Measurements from ENCODE around the gene GSTO2. TPM values are rescaled to one million over a fixed set of nuclear protein-coding genes. Genes with fewer than 3 reads are reported as not detected.

Gene GSTO2
- total and polyA plus RNA-seq, 2 of the 13 experiments (the other 11 are each of a cell fraction or from before 2014, with no cell fraction given), result 2.1 to 7.9 TPM

DNA sequence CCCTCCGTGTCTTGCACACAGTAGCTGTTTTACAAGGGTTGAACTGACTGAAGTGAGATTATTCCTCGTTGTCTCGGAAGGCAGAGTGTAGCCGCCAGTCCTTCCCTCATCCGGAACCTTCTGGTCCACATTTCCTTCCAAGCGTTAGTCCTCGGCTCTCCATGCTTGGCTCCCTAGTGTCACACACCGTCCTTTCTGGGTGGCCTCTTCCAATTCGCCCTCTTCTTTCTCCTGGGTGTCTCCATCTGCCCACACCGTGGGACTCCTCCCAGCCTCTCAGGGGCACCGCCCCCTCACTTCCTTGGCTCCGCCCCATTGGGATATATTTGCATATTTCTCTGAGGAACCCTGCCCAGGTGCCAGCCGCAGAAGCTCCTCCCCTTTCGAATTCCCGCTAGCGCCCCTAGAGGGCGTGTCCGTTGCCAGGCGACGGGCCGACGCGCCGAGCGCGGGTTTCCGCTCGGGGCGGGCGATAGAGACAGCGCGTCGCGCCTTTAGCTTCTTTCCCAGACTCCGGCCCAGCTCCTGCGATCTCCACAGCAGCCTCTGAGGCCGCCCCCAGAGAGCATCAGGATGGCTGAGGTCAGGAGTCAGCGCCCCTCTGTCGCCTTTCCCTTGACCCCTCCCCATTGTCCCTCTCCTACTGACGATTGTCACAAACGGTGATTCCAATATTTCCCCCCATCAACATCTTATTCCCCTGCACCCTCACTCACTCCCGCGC is 84.5 kb downstream of the GSTO2 start, which contains the start of gene CFAP58 (continued):
- peak; percentile 38 for TF ChIP-seq HNRNPLL (IDR thresholded peaks at IDR 0.05; ENCODE audit: low read depth, low read length, poor library complexity, severe bottlenecking)
- TF ChIP-seq HOXA5 (CRISPR knock-in tag; IDR thresholded peaks at IDR 0.05), result no peak
- TF ChIP-seq, protein P1, sequence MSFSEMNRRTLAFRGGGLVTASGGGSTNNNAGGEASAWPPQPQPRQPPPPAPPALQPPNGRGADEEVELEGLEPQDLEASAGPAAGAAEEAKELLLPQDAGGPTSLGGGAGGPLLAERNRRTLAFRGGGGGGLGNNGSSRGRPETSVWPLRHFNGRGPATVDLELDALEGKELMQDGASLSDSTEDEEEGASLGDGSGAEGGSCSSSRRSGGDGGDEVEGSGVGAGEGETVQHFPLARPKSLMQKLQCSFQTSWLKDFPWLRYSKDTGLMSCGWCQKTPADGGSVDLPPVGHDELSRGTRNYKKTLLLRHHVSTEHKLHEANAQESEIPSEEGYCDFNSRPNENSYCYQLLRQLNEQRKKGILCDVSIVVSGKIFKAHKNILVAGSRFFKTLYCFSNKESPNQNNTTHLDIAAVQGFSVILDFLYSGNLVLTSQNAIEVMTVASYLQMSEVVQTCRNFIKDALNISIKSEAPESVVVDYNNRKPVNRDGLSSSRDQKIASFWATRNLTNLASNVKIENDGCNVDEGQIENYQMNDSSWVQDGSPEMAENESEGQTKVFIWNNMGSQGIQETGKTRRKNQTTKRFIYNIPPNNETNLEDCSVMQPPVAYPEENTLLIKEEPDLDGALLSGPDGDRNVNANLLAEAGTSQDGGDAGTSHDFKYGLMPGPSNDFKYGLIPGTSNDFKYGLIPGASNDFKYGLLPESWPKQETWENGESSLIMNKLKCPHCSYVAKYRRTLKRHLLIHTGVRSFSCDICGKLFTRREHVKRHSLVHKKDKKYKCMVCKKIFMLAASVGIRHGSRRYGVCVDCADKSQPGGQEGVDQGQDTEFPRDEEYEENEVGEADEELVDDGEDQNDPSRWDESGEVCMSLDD (CRISPR knock-in tag; IDR thresholded peaks at IDR 0.05; ENCODE audit: borderline replicate concordance), result no peak
- TF ChIP-seq, protein P2, sequence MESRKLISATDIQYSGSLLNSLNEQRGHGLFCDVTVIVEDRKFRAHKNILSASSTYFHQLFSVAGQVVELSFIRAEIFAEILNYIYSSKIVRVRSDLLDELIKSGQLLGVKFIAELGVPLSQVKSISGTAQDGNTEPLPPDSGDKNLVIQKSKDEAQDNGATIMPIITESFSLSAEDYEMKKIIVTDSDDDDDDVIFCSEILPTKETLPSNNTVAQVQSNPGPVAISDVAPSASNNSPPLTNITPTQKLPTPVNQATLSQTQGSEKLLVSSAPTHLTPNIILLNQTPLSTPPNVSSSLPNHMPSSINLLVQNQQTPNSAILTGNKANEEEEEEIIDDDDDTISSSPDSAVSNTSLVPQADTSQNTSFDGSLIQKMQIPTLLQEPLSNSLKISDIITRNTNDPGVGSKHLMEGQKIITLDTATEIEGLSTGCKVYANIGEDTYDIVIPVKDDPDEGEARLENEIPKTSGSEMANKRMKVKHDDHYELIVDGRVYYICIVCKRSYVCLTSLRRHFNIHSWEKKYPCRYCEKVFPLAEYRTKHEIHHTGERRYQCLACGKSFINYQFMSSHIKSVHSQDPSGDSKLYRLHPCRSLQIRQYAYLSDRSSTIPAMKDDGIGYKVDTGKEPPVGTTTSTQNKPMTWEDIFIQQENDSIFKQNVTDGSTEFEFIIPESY (CRISPR knock-in tag; IDR thresholded peaks at IDR 0.05), result peak; percentile 85
- TF ChIP-seq MXD4 (CRISPR knock-in tag; IDR thresholded peaks at IDR 0.05), result no peak
- no peak for TF ChIP-seq DPF2 (CRISPR knock-in tag; IDR thresholded peaks at IDR 0.05; ENCODE audit: borderline replicate concordance, low read depth)
- peak; percentile 92 for TF ChIP-seq RFX3 (CRISPR knock-in tag; IDR thresholded peaks at IDR 0.05)
- TF ChIP-seq, protein P3, sequence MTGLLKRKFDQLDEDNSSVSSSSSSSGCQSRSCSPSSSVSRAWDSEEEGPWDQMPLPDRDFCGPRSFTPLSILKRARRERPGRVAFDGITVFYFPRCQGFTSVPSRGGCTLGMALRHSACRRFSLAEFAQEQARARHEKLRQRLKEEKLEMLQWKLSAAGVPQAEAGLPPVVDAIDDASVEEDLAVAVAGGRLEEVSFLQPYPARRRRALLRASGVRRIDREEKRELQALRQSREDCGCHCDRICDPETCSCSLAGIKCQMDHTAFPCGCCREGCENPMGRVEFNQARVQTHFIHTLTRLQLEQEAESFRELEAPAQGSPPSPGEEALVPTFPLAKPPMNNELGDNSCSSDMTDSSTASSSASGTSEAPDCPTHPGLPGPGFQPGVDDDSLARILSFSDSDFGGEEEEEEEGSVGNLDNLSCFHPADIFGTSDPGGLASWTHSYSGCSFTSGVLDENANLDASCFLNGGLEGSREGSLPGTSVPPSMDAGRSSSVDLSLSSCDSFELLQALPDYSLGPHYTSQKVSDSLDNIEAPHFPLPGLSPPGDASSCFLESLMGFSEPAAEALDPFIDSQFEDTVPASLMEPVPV (CRISPR knock-in tag; IDR thresholded peaks at IDR 0.05), result no peak
- TF ChIP-seq ZNF761 (CRISPR knock-in tag; conservative IDR thresholded peaks at IDR 0.05), result no peak
- TF ChIP-seq KAT8 (CRISPR knock-in tag; IDR thresholded peaks at IDR 0.05), result 0 out of 2 replicates have a peak, but pooled peaks have one; percentile 34
- no peak for TF ChIP-seq ELF4 (CRISPR knock-in tag; IDR thresholded peaks at IDR 0.05; ENCODE audit: borderline replicate concordance)
- TF ChIP-seq, protein P4, sequence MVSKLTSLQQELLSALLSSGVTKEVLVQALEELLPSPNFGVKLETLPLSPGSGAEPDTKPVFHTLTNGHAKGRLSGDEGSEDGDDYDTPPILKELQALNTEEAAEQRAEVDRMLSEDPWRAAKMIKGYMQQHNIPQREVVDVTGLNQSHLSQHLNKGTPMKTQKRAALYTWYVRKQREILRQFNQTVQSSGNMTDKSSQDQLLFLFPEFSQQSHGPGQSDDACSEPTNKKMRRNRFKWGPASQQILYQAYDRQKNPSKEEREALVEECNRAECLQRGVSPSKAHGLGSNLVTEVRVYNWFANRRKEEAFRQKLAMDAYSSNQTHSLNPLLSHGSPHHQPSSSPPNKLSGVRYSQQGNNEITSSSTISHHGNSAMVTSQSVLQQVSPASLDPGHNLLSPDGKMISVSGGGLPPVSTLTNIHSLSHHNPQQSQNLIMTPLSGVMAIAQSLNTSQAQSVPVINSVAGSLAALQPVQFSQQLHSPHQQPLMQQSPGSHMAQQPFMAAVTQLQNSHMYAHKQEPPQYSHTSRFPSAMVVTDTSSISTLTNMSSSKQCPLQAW (CRISPR knock-in tag; IDR thresholded peaks at IDR 0.05), result peak; percentile 56; the same call in 1 of the 2 replicates
- TF ChIP-seq ZZZ3 (CRISPR knock-in tag; IDR thresholded peaks at IDR 0.05; ENCODE audit: borderline replicate concordance), result no peak
- no peak for TF ChIP-seq NCOR1 (IDR thresholded peaks at IDR 0.05; ENCODE audit: borderline replicate concordance, low read length)
- TF ChIP-seq SOX6 (IDR thresholded peaks at IDR 0.05), result no peak
- TF ChIP-seq SOX6 (CRISPR knock-in tag; IDR thresholded peaks at IDR 0.05), result no peak; the same call in 1 of the 2 replicates
- 0 out of 2 replicates have a peak, but pooled peaks have one; percentile 30 for TF ChIP-seq KDM5B (CRISPR knock-in tag; IDR thresholded peaks at IDR 0.05; ENCODE audit: borderline replicate concordance)
- peak; percentile 15 for TF ChIP-seq TEAD3 (CRISPR knock-in tag; optimal IDR thresholded peaks at IDR 0.05; ENCODE audit: borderline replicate concordance)
- TF ChIP-seq, protein P5, sequence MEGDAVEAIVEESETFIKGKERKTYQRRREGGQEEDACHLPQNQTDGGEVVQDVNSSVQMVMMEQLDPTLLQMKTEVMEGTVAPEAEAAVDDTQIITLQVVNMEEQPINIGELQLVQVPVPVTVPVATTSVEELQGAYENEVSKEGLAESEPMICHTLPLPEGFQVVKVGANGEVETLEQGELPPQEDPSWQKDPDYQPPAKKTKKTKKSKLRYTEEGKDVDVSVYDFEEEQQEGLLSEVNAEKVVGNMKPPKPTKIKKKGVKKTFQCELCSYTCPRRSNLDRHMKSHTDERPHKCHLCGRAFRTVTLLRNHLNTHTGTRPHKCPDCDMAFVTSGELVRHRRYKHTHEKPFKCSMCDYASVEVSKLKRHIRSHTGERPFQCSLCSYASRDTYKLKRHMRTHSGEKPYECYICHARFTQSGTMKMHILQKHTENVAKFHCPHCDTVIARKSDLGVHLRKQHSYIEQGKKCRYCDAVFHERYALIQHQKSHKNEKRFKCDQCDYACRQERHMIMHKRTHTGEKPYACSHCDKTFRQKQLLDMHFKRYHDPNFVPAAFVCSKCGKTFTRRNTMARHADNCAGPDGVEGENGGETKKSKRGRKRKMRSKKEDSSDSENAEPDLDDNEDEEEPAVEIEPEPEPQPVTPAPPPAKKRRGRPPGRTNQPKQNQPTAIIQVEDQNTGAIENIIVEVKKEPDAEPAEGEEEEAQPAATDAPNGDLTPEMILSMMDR (CRISPR knock-in tag; IDR thresholded peaks at IDR 0.05), result peak; percentile 73

All from HepG2 (cell line).